HG03097 (cell line): ENCODE results near the gene NCAPG2.
A peak's percentile ranks its signal among the peaks of the same experiment; 100 is the strongest.
"Not testable (repeated sequence)": the region's sequence is repeated elsewhere in the genome, so short reads cannot be mapped to it uniquely, and the experiment has no call there.

Source experiments
- ATAC-seq: cut with Tn5 transposase; IDR thresholded peaks from one replicate; pipeline ENCODE4 v1.9.1; 2021; ENCODE audit not compliant: unreplicated experiment, low FRiP score

The NCAPG2 gene

GRCh38 chr7:158646766-158647474 lies 57.7 kb downstream of the NCAPG2 start:
- no peak for ATAC-seq

- no peak for ATAC-seq
Observed at GRCh38 chr7:158645842-158646241, 58.8 kb downstream of the NCAPG2 start.

- no peak for ATAC-seq
Observed at GRCh38 chr7:158642149-158642548, 62.5 kb downstream of the NCAPG2 start.

- ATAC-seq = no peak
Observed at GRCh38 chr7:158638001-158638400, 66.6 kb downstream of the NCAPG2 start.

GRCh38 chr7:158633055-158633956 lies 71.3 kb downstream of the NCAPG2 start:
- peak; percentile 61 for ATAC-seq

- ATAC-seq = no peak
Observed at GRCh38 chr7:158631574-158632195, 72.9 kb downstream of the NCAPG2 start.

- not testable (repeated sequence) for ATAC-seq
Observed at GRCh38 chr7:158626289-158626688, 78.3 kb downstream of the NCAPG2 start.

GRCh38 chr7:158623241-158623640 lies 81.4 kb downstream of the NCAPG2 start:
- no peak for ATAC-seq

GRCh38 chr7:158620839-158621441 lies 83.7 kb downstream of the NCAPG2 start:
- ATAC-seq = no peak

GRCh38 chr7:158620418-158620817 lies 84.2 kb downstream of the NCAPG2 start:
- ATAC-seq = no peak

- no peak for ATAC-seq
Observed at GRCh38 chr7:158618745-158619140, 85.9 kb downstream of the NCAPG2 start.

GRCh38 chr7:158617737-158618128 lies 86.9 kb downstream of the NCAPG2 start:
- ATAC-seq = no peak

- ATAC-seq = no peak
Observed at GRCh38 chr7:158616050-158616449, 88.6 kb downstream of the NCAPG2 start.

GRCh38 chr7:158614700-158615099 lies 89.9 kb downstream of the NCAPG2 start:
- ATAC-seq = no peak

GRCh38 chr7:158613481-158613880 lies 91.1 kb downstream of the NCAPG2 start:
- ATAC-seq = peak; percentile 79

- ATAC-seq = no peak
Observed at GRCh38 chr7:158612546-158612945, 92.1 kb downstream of the NCAPG2 start.

- ATAC-seq = no peak
Observed at GRCh38 chr7:158611541-158611940, 93.1 kb downstream of the NCAPG2 start.

GRCh38 chr7:158609313-158609974 lies 95.2 kb downstream of the NCAPG2 start:
- no peak for ATAC-seq

GRCh38 chr7:158607563-158607962 lies 97.0 kb downstream of the NCAPG2 start:
- no peak for ATAC-seq

GRCh38 chr7:158606671-158607424 lies 97.8 kb downstream of the NCAPG2 start:
- ATAC-seq = no peak
